ENCODE data around the gene RUNDC3A. TPM values are rescaled to one million over a fixed set of nuclear protein-coding genes. Genes with fewer than 3 reads are reported as not detected.

Gene RUNDC3A
- total RNA-seq, 1 experiment from 2014 or later, result 0.28 TPM

DNA sequence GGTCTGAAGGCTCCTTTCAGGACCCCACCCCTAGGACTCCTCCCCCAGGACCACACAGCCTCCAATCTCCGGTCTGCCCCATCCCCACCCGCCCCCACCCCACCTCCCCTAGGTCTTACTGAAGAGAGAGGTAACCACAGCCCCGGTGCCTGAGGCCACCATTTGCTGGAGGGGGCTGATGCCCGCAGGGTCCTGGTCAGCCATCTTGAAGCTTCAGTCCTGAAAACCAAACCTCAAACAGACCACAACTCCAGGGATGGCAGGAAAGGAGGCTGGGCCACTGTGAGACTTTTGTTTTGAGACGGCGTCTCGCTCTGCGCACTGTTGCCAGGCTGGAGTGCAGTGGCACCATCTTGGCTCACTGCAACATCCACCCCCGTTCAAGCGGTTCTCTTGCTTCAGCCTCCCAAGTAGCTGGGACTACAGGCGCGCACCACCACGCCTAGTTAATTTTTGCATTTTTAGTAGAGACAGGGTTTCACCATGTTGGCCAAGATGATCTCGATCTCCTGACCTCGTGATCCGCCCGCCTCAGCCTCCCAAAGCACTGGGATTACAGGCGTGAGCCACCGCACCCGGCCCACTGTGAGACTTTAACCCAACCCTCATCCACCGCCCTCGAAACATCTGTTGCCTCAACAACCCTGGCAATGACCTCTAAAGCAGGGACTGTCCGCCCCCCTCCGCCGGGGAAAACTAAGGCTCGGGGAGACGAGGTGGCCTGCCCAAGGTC lies 15.1 kb downstream of the RUNDC3A start:
- CTCF ChIA-PET, result interaction anchor here (1.1 to 1.8 kb wide), 2 partner anchors 22 to 104 kb away, joined by 3 to 4 read pairs; partner anchors contain the start of gene GRN
- Mint-ChIP-seq H3K9me3 (ENCODE audit: unreplicated experiment) (no peaks in the 10 kb centered on the region), H3K4me3 (ENCODE audit: unreplicated experiment) (peak overlapping the region; percentile 82), H3K36me3 (ENCODE audit: insufficient read depth, unreplicated experiment) (peaks cover 12% of the 10 kb centered on the region), H3K27me3 (ENCODE audit: insufficient read depth, unreplicated experiment) (no peaks in the 10 kb centered on the region), H3K27ac (ENCODE audit: low read depth, unreplicated experiment) (peak overlapping the region; percentile 93), H3K4me1 (ENCODE audit: insufficient read depth, unreplicated experiment) (no peaks in the 10 kb centered on the region)
- intact Hi-C loops (cut with micrococcal nuclease), result loop anchor here (2.0 kb wide), 1 partner anchor 103 kb away; no protein-coding TSS in a partner anchor
- TF ChIP-seq, protein P1, sequence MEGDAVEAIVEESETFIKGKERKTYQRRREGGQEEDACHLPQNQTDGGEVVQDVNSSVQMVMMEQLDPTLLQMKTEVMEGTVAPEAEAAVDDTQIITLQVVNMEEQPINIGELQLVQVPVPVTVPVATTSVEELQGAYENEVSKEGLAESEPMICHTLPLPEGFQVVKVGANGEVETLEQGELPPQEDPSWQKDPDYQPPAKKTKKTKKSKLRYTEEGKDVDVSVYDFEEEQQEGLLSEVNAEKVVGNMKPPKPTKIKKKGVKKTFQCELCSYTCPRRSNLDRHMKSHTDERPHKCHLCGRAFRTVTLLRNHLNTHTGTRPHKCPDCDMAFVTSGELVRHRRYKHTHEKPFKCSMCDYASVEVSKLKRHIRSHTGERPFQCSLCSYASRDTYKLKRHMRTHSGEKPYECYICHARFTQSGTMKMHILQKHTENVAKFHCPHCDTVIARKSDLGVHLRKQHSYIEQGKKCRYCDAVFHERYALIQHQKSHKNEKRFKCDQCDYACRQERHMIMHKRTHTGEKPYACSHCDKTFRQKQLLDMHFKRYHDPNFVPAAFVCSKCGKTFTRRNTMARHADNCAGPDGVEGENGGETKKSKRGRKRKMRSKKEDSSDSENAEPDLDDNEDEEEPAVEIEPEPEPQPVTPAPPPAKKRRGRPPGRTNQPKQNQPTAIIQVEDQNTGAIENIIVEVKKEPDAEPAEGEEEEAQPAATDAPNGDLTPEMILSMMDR (IDR thresholded peaks at IDR 0.05; ENCODE audit: unreplicated experiment), result no peak
- POLR2A ChIA-PET, result interaction anchor here (0.6 to 5.2 kb wide), 6 partner anchors 8 to 137 kb away, joined by 3 to 61 read pairs (median 5); partner anchors contain the start of genes GRN, TMUB2 and UBTF
- DNase-seq (ENCODE audit: unreplicated experiment), result no peak
- TSS peak; percentile 29 for BruUV-seq (replicated peaks)

DNA sequence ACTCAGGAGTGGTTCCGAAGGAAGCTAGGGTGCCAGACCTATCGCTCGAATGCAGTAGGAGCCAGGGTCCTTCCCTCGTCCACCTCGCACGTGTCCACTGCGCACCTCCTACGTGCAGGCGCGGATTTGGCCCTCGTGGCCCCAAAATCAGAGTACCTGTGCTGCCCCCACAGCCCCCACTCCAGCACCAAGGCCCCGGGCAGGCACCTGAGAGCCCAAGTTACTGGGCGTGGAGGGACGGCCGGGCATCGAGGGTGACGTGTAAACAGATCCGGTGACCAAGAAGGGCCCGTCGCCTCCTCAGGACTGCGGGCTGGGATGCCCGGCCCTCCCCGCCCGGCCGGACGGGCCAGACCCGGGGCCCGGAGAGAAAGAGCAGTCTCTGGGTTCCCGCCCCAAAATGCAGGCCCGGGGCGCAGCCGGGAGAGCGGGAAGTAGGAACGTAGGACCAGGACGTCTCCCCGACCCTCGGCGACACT lies 15.7 kb downstream of the RUNDC3A start:
- intact Hi-C loops (cut with micrococcal nuclease), result loop anchor here (2.0 kb wide), 1 partner anchor 103 kb away; no protein-coding TSS in a partner anchor
- Mint-ChIP-seq H3K9me3 (ENCODE audit: unreplicated experiment) (no peaks in the 10 kb centered on the region), H3K27ac (ENCODE audit: low read depth, unreplicated experiment) (peak overlapping the region; percentile 93), H3K4me3 (ENCODE audit: unreplicated experiment) (peak overlapping the region; percentile 82), H3K36me3 (ENCODE audit: insufficient read depth, unreplicated experiment) (peaks cover 12% of the 10 kb centered on the region), H3K27me3 (ENCODE audit: insufficient read depth, unreplicated experiment) (no peaks in the 10 kb centered on the region), H3K4me1 (ENCODE audit: insufficient read depth, unreplicated experiment) (no peaks in the 10 kb centered on the region)
- ChIA-PET CTCF (interaction anchor here (1.0 to 1.8 kb wide), 3 partner anchors 21 to 107 kb away, joined by 3 to 4 read pairs (median 3); partner anchors contain the start of gene GRN), POLR2A (interaction anchor here (1.0 to 5.2 kb wide), 9 partner anchors 9 to 137 kb away, joined by 3 to 61 read pairs (median 5); partner anchors contain the start of genes GRN, TMUB2 and UBTF)
- TF ChIP-seq, protein P1 (IDR thresholded peaks at IDR 0.05; ENCODE audit: unreplicated experiment), result no peak
- no peak for DNase-seq (ENCODE audit: unreplicated experiment)
- BruUV-seq (replicated peaks), result no TSS peak

DNA sequence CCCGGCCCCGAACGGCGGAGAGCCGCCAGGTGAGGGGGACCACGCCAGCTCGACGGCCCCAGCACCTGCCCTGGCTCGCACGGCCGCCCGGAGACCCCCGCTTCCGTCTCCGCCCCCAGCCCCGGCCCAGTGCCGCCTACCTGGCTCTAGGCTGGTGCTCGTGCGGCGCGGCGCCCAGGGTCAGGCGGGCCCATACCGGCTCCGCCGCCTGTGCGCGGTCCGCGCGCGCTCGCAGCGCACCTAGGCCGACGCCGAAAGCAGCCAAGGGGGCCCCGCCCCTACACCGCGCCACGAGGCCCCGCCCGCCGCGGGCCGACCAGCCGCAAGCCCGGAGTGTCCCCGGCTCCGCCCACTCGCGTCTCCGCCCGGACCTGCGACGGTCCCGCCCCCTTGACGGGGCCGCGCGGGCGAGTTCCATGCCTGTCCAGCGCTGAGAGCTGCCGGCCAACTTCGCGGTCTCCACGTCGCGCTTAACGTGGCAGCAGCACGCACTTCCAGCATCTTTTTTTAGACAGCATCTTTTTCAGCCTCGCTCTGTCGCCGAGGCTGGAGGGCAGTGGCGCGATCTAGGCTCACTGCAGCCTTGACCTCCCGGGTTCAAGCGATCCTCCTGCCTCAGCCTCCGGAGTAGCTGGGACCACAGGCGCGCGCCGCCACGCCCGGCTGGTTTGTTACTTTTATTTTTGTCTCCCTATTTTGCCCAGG lies 16.3 kb downstream of the RUNDC3A start, which contains the start of gene SLC25A39:
Gene SLC25A39 (minus strand): TSS at position 253 of the 705 bp plus-strand sequence. CDS start 1,261 bp downstream, outside the sequence.
- intact Hi-C loops (cut with micrococcal nuclease), result loop anchor here (2.0 kb wide), 1 partner anchor 104 kb away; no protein-coding TSS in a partner anchor
- ChIA-PET POLR2A (interaction anchor here (0.7 to 5.2 kb wide), 14 partner anchors 9 to 138 kb away, joined by 3 to 61 read pairs (median 4); partner anchors contain the start of genes ATXN7L3, GRN, TMUB2 and UBTF), CTCF (interaction anchor here (1.0 to 1.8 kb wide), 3 partner anchors 21 to 108 kb away, joined by 3 to 4 read pairs (median 3); partner anchors contain the start of gene GRN)
- no peaks in the 10 kb centered on the region for H3K27me3 Mint-ChIP-seq (ENCODE audit: insufficient read depth, unreplicated experiment)
- BruUV-seq (replicated peaks), result no TSS peak
- TF ChIP-seq, protein P1 (IDR thresholded peaks at IDR 0.05; ENCODE audit: unreplicated experiment), result no peak
- peak within 1 kb of the TSS; percentile 93 for H3K27ac Mint-ChIP-seq (ENCODE audit: low read depth, unreplicated experiment)
- peaks cover 12% of the 10 kb centered on the region for H3K36me3 Mint-ChIP-seq (ENCODE audit: insufficient read depth, unreplicated experiment)
- no peaks in the 10 kb centered on the region for H3K4me1 Mint-ChIP-seq (ENCODE audit: insufficient read depth, unreplicated experiment)
- DNase-seq (ENCODE audit: unreplicated experiment), result peak; percentile 89
- peak within 1 kb of the TSS; percentile 82 for H3K4me3 Mint-ChIP-seq (ENCODE audit: unreplicated experiment)
- no peaks in the 10 kb centered on the region for H3K9me3 Mint-ChIP-seq (ENCODE audit: unreplicated experiment)
